ENCODE measurements around the gene SPG21. TPM values are rescaled to one million over a fixed set of nuclear protein-coding genes. Genes with fewer than 3 reads are reported as not detected.

Gene SPG21, protein sequence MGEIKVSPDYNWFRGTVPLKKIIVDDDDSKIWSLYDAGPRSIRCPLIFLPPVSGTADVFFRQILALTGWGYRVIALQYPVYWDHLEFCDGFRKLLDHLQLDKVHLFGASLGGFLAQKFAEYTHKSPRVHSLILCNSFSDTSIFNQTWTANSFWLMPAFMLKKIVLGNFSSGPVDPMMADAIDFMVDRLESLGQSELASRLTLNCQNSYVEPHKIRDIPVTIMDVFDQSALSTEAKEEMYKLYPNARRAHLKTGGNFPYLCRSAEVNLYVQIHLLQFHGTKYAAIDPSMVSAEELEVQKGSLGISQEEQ
- 57.2 and 106 TPM in 2 replicates for total RNA-seq

DNA sequence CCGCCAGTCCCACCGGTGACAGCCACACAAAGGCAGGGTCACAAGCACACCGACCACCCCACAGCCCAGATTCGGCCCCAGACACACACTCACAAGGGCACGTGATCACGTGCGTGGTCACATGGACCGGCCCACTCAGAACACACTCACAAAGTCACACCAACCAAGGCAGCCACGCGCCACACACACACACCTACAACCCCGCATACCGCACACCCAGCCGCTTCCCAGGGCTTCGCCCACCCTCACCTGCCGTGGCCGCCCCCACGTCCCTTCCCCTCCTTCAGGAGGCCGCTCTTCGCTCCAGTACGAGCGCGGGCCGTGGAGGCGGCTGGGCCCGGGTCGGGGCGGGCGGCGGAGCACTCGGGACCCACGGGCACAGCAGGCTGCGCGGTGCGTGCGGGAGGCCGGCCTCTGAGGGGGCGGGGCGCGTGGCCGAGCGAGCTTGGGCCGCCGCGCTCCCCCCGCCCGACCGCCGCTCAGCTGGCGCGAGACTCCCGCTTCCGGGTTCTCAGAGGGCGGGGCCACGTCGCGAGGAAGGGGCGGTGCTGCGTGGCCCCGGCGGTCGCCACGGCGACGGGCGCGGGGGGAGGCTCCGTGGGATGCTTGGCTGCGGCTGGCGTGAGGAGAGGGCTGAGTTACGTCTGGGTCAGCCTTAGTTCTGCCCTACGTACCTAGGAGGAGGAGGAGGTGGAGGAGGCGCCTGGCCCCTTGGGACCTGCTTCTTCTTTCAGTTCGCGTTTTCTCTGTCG is at the start of gene SPG21:
TSS of gene SPG21 (minus strand) at position 499 of the 752 bp plus-strand sequence. CDS start 6,345 bp downstream, outside the sequence.

DNA sequence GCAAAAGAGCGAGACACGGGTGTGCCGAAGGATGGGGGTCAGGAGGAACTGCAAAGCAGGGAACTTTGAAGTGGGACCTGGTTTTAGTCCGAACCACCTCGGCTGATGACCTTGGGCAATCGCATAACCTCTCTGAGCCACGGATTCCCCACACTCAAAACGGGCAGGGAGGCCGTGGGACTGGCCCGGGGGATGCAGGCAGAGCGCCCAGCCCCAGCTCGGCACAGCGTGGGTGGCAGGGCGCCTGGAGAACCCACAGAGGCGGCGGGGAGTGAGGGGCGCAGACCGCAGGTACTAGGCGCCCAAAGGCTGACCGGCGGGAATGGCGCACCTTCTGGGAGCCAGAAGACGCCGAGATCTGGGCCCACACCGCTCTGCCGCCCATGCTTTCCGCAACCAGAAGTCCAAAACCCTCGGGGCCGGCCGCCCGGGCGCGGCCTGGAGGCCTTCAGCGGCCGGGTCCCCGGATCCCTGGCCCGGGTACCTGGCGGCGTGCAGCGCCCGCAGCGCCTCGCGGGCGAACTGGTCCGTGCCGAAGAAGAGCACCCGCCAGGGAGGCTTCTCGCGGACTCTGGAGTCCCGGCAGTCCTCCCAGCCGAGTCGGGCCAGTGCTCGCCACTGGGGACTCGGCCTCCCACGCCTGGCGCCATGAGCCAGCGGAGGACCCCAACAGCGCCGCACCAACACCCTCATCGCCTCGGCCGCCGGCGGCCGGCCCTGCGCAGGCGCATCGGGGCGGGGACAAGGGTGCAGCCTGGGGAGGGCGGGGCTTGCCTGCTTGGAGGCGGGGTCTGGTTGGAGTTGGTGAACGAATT is 39.4 kb upstream of the SPG21 start, which contains the start of gene MTFMT:
TSS of gene MTFMT (minus strand) at position 719 of the 815 bp plus-strand sequence. CDS start at position 693, 26 bp downstream.

Other genes with a start within 250 kb of the SPG21 start
- gene RBPMS2, start 214.3 kb downstream of the SPG21 start, total RNA-seq: 0.63 and 1.3 TPM in 2 replicates
- gene PIF1, start 164.3 kb downstream of the SPG21 start, total RNA-seq: 4.1 and 36.7 TPM in 2 replicates
- 5.9 and 12.8 TPM in 2 replicates for gene PLEKHO2, start 148.0 kb downstream of the SPG21 start, total RNA-seq
- 0.65 and 0.76 TPM in 2 replicates for gene ANKDD1A, start 78.0 kb downstream of the SPG21 start, total RNA-seq
- gene MTFMT, start 39.7 kb upstream of the SPG21 start, total RNA-seq: 18.4 and 25.4 TPM in 2 replicates
- not detected in 2 replicates for gene SLC51B, start 55.5 kb upstream of the SPG21 start, total RNA-seq
- not detected in 2 replicates for gene RASL12, start 78.1 kb upstream of the SPG21 start, total RNA-seq
- not detected in 2 replicates for gene KBTBD13, start 86.8 kb upstream of the SPG21 start, total RNA-seq
- 0.33 and 0.89 TPM in 2 replicates for gene UBAP1L, start 125.3 kb upstream of the SPG21 start, total RNA-seq
- gene PDCD7, start 143.9 kb upstream of the SPG21 start, total RNA-seq: 9.9 TPM in 2 replicates
- 15.3 and 15.8 TPM in 2 replicates for gene CLPX, start 195.4 kb upstream of the SPG21 start, total RNA-seq
- gene CILP, start 221.6 kb upstream of the SPG21 start, total RNA-seq: 0.13 TPM in 1 of 2 replicates, not detected in the other